GM18502 (cell line): ENCODE measurements around the gene TTC17.

Experiments
- ATAC-seq: cut with Tn5 transposase; IDR thresholded peaks from one replicate; pipeline ENCODE4 v1.9.1; 2021; ENCODE audit warnings: mild to moderate bottlenecking; ENCODE audit not compliant: unreplicated experiment, poor library complexity

Gene TTC17

GRCh38 chr11:43517518-43517917 is 158.8 kb downstream of the TTC17 start:
- no peak for ATAC-seq

GRCh38 chr11:43518408-43519160 is 159.9 kb downstream of the TTC17 start:
- ATAC-seq, result no peak

DNA sequence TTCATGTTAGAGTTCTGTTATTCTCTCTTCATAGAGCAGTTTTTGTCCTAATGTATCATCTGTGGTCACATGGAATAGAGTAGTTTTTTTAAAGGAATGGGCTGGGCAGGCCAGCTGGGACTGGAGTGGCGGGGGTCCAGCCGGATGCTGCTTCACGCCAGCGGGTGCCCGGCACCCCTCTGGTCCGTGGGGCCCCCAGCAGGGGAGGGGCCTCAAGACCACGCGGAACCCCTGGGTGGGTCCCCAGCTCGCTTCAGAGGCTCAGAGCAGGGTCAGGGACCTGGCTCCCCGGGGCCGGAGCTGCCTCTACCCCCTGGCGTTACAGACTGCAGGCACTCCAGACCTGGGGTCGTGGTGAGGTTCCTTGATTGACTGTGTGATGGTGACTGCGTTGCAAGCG is 162.8 kb downstream of the TTC17 start:
- no peak for ATAC-seq

- ATAC-seq, result no peak
Measured at GRCh38 chr11:43523632-43524031, 164.9 kb downstream of the TTC17 start.

- no peak for ATAC-seq
Measured at GRCh38 chr11:43532041-43532440, 173.3 kb downstream of the TTC17 start.

DNA sequence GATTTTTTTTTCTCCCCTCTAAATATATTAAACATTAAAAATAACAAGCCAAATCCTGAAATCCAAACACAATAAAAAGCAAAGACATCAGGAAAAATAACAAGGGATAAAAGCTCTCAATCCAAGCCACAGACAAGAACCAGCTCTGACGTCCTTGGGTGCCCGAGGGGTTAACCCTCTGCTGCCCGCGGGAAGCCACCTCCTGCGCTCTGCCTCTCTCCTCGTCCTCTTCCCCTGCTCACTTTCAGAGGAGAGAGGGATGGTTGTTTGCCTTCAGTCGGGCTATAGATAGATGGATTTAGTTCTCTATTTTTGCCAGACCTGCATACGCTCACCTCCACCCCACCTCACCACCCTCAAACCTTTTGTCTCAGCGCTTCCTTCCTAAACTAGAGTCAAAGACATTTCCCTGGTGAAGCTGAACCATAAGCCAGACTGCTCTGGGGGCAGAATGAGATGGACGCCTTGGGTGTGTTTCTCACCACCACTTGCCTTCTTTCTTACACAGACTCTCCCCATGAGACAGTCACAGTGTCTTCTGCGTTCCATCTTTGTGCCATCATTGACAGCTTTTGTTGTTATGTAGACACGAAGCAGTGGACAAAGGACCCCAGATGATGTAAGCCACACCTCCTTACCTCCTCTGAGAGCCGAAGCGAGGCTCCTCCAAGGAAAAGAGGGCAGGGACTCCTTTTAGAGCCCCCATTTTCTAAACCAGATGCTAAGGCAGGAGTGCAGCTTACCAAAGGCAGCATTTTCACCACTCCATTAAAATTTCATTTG is 179.3 kb downstream of the TTC17 start:
- ATAC-seq, result no peak

DNA sequence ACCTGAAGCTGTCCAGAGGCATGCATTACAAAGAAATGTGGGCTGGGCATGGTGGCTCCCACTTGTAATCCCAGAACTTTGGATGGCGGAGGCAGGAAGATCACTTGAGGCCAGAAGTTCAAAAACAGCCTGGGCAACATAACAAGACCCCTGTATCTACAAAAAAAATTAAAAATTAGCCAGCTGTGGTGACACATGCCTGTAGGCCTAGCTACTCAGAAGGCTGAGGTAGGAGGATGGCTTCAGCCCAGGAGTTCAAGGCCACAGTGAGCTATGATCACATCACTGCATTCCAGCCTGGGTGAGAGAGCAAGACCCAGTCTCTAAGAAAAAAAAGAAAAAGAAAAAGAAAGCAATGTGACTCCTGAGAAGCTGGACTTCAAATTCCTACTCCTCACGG is 183.3 kb downstream of the TTC17 start:
- no peak for ATAC-seq

GRCh38 chr11:43542750-43543712 is 184.3 kb downstream of the TTC17 start:
- ATAC-seq, result no peak
